ENCODE results near the gene SYTL3. TPM values are rescaled to one million over a fixed set of nuclear protein-coding genes. Genes with fewer than 3 reads are reported as not detected.

The SYTL3 gene
- polyA plus RNA-seq, 1 of the 3 experiments (the other 2 are of a cell fraction), result 2.3 TPM

DNA sequence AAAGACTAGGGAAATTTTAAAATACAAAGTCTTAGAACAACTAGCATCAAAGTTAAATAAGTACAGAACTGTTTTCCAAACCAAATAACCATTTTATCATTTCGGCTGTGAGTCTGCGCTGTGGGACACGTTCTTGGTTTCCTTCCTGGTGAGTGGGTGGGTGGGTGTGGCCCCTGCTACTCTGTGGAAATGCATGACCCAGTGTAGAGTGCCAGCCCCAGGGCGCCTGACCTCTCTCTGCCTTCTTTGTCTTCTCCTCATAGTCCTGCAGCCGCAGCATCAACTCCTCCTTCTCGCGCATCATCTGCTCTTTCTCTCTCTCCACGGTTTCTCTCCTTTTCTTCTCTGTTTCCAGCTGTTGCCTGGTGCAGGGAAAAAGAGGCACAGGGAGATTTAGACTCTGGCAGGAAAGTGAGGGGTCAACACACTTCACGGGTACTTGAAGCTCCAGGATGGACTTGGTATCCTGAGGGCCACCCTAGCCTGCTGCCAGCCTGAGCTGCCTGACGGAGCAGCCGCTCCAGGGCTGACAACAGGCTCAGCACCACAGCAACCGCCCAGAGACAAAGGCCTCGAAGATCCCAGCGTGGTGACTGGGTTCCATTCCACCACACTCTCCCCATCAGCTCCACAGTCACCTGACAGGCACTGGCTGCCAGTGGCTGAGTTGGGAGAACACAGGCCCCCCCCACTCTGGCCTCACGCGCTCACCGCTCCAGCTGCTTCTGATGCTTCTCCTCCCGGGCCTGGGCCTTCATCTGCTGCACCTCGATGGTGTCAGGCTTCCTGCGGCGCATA is 120.9 kb downstream of the SYTL3 start:
- H3K9me3 ChIP-seq, result no peaks in the 10 kb centered on the region
- no peak overlapping the region for H3K9ac ChIP-seq
- TF ChIP-seq, protein P1, sequence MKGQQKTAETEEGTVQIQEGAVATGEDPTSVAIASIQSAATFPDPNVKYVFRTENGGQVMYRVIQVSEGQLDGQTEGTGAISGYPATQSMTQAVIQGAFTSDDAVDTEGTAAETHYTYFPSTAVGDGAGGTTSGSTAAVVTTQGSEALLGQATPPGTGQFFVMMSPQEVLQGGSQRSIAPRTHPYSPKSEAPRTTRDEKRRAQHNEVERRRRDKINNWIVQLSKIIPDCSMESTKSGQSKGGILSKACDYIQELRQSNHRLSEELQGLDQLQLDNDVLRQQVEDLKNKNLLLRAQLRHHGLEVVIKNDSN (IDR thresholded peaks at IDR 0.05; ENCODE audit: borderline replicate concordance, low read depth), result no peak
- TF ChIP-seq, protein P2, sequence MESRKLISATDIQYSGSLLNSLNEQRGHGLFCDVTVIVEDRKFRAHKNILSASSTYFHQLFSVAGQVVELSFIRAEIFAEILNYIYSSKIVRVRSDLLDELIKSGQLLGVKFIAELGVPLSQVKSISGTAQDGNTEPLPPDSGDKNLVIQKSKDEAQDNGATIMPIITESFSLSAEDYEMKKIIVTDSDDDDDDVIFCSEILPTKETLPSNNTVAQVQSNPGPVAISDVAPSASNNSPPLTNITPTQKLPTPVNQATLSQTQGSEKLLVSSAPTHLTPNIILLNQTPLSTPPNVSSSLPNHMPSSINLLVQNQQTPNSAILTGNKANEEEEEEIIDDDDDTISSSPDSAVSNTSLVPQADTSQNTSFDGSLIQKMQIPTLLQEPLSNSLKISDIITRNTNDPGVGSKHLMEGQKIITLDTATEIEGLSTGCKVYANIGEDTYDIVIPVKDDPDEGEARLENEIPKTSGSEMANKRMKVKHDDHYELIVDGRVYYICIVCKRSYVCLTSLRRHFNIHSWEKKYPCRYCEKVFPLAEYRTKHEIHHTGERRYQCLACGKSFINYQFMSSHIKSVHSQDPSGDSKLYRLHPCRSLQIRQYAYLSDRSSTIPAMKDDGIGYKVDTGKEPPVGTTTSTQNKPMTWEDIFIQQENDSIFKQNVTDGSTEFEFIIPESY (IDR thresholded peaks at IDR 0.05; ENCODE audit: borderline replicate concordance, low read depth), result no peak
- no peak for TF ChIP-seq RAD21 (IDR thresholded peaks at IDR 0.05; ENCODE audit: low read length)
- H3F3A ChIP-seq (replicated peaks; ENCODE audit: insufficient read depth), result no peaks in the 10 kb centered on the region
- H3K27me3 ChIP-seq (ENCODE audit: insufficient read depth), result no peaks in the 10 kb centered on the region
- no peak overlapping the region for H3K4me3 ChIP-seq (ENCODE audit: low read depth in 2 of 2, low read length in 1 of 2)
- POLR2A ChIA-PET, result no interaction called here
- H2AFZ ChIP-seq (ENCODE audit: low read depth), result no peak overlapping the region
- H3K4me2 ChIP-seq, result no peak overlapping the region
- H4K20me1 ChIP-seq (ENCODE audit: insufficient read depth), result no peaks in the 10 kb centered on the region
- WGBS (ENCODE audit: low lambda C conversion rate), result 87% methylated on average over 21 of the region's 21 CpGs
- peaks cover 32 to 79% of the 10 kb centered on the region in 2 experiments for H3K36me3 ChIP-seq (replicated peaks in 1 of 2; ENCODE audit: control insufficient read depth in 1 of 2, insufficient read depth in 2 of 2, low read length in 1 of 2)
- H3K79me2 ChIP-seq (ENCODE audit: insufficient read depth), result peaks cover 3% of the 10 kb centered on the region; the same call in 1 of the 2 replicates
- CTCF ChIA-PET, result interaction anchor here (1.2 to 1.7 kb wide), 4 partner anchors 12 to 67 kb away, joined by 3 to 6 read pairs (median 4); no protein-coding TSS in a partner anchor
- no peak for DNase-seq
- peaks cover 0 to 10% of the 10 kb centered on the region in 2 experiments; a peak in 1 of 4 replicates for H3K4me1 ChIP-seq (ENCODE audit: control insufficient read depth in 1 of 2, insufficient read depth in 2 of 2, low read depth in 1 of 2, low read length in 1 of 2)
- H3K27ac ChIP-seq (ENCODE audit: low read depth in 2 of 2, low read length in 1 of 2), result no peak overlapping the region
- no peaks in the 10 kb centered on the region for H3K9me2 ChIP-seq

DNA sequence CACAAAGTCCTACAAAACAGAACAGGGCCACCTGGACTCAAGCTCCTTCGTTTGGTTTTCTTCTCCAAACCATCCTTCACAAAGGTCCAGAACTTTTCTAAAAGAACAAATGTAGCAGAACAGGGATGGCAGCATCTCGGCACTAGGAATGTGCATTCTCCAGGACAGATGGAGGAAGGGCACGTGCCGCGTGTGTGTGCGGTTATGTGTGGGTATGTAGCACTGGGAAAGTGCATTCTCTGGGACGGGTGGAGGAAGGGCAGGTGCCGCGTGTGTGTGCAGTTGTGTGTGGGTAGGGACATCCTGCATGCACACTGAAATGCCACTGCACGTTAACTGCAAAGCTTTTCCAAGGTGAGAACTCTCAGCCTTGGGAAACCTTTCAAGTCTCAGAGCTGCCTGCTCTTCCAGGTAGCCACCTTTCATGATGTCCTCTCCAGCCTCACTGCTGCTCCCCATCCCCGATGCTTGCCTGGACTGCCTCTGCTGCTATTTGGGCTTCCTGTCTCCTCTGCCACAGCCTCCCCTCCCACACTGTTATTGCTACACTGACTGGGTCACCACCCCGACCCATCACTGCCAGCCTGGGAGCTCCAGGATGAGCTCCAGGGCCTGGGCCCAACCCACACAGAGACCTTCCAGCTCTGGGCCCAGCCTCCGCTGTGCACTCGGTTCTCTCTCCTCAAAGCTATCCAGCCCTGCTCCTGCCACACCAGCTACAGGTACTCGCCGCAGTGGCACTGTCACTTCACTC is 121.7 kb downstream of the SYTL3 start:
- POLR2A ChIA-PET, result interaction anchor here (1.6 kb wide), 1 partner anchor 9 kb away, joined by 3 read pairs; no protein-coding TSS in a partner anchor
- Histone ChIP-seq H3F3A (replicated peaks; ENCODE audit: insufficient read depth) (no peaks in the 10 kb centered on the region), H3K9me3 (no peaks in the 10 kb centered on the region), H4K20me1 (ENCODE audit: insufficient read depth) (no peaks in the 10 kb centered on the region), H3K9me2 (no peaks in the 10 kb centered on the region), H3K79me2 (ENCODE audit: insufficient read depth) (peaks cover 3% of the 10 kb centered on the region; the same call in 1 of the 2 replicates), H3K27ac (ENCODE audit: low read depth in 2 of 2, low read length in 1 of 2) (no peak overlapping the region), H3K9ac (no peak overlapping the region), H3K27me3 (ENCODE audit: insufficient read depth) (no peaks in the 10 kb centered on the region), H3K4me2 (no peak overlapping the region), H3K4me3 (ENCODE audit: low read depth in 2 of 2, low read length in 1 of 2) (no peak overlapping the region), H2AFZ (ENCODE audit: low read depth) (no peak overlapping the region), H3K36me3 (replicated peaks in 1 of 2; ENCODE audit: control insufficient read depth in 1 of 2, insufficient read depth in 2 of 2, low read length in 1 of 2) (peaks cover 29 to 79% of the 10 kb centered on the region in 2 experiments), H3K4me1 (ENCODE audit: control insufficient read depth in 1 of 2, insufficient read depth in 2 of 2, low read depth in 1 of 2, low read length in 1 of 2) (peaks cover 0 to 9% of the 10 kb centered on the region in 2 experiments; a peak in 1 of 4 replicates)
- 95% methylated on average over 14 of the region's 16 CpGs for WGBS (ENCODE audit: low lambda C conversion rate)
- TF ChIP-seq MXI1 (IDR thresholded peaks at IDR 0.05; ENCODE audit: low read depth, low read length), result no peak
- TF ChIP-seq JUND (IDR thresholded peaks at IDR 0.05), result no peak
- TF ChIP-seq FOXJ3 (CRISPR knock-in tag; IDR thresholded peaks at IDR 0.05), result no peak
- no peak for TF ChIP-seq RXRA (IDR thresholded peaks at IDR 0.05; ENCODE audit: borderline replicate concordance, low read depth)
- no peak for TF ChIP-seq SIN3A (IDR thresholded peaks at IDR 0.05; ENCODE audit: borderline replicate concordance, low read depth, low read length)
- no peak for TF ChIP-seq EZH2phosphoT487 (IDR thresholded peaks at IDR 0.05; ENCODE audit: borderline replicate concordance, low read depth)
- no peak for TF ChIP-seq FOSL2 (IDR thresholded peaks at IDR 0.05; ENCODE audit: borderline replicate concordance, low read depth)
- TF ChIP-seq RCOR1 (IDR thresholded peaks at IDR 0.05; ENCODE audit: low read length), result no peak
- TF ChIP-seq YY1 (IDR thresholded peaks at IDR 0.05; ENCODE audit: low read depth), result no peak
- TF ChIP-seq POLR2AphosphoS5 (IDR thresholded peaks at IDR 0.05; ENCODE audit: low read depth, low read length), result no peak
- TF ChIP-seq RAD21 (IDR thresholded peaks at IDR 0.05; ENCODE audit: low read length), result no peak
- no peak for TF ChIP-seq TCF12 (IDR thresholded peaks at IDR 0.05)
- no peak for TF ChIP-seq MEF2A (IDR thresholded peaks at IDR 0.05; ENCODE audit: borderline replicate concordance, low read depth)
- no peak for TF ChIP-seq EP300 (IDR thresholded peaks at IDR 0.05; ENCODE audit: borderline replicate concordance in 1 of 2, low read depth in 1 of 2, low read length in 1 of 2)
- no peak for DNase-seq
- CTCF ChIA-PET, result interaction anchor here (1.1 to 1.7 kb wide), 4 partner anchors 27 to 550 kb away, joined by 3 to 6 read pairs (median 3); no protein-coding TSS in a partner anchor
